HCT116 (cell line): ENCODE results near the gene PYY. TPM values are rescaled to one million over a fixed set of nuclear protein-coding genes. Genes with fewer than 3 reads are reported as not detected.

Experiments used
- ATAC-seq: fragments of 200-7000 bp; cut with Tn5 transposase; 2 replicates; pipeline ENCODE4 v1.9.1; 2020; ENCODE audit warnings: mild to moderate bottlenecking, moderate library complexity
- BruUV-seq: library from RNA; stranded (reverse); fragments of 400-500 nt; replicated peaks from 2 replicates; lab custom pipeline; 2021; lab: Mats Ljungman, UMichigan
- CTCF ChIA-PET: fragments of 300-600 bp; sonication (Branson Sonifier 250); formaldehyde crosslinking; loops from one replicate; lab custom pipeline; 2021; ENCODE audit warnings: antibody characterized with exemption; lab: Charles Lee
- POLR2A ChIA-PET: fragments of 300-600, 350-600 bp; sonication (Branson Sonifier 250); formaldehyde crosslinking; loops from one replicate; lab custom pipeline; 2021; ENCODE audit warnings: antibody characterized with exemption; lab: Charles Lee
- RAD21 ChIA-PET, 2 experiments: fragments of 300-600 bp; sonication (Branson Sonifier 250); formaldehyde crosslinking; loops; one replicate each; lab custom pipeline; 2023; ENCODE audit warnings: low total read pairs in 2 of 2; ENCODE audit not compliant: uncharacterized antibody in 2 of 2, unreplicated experiment in 2 of 2, low non-redundant PET in 1 of 2; lab: Charles Lee
- DNase-seq: peaks from one replicate; pipeline ENCODE4 v3.0.0-alpha.2; 2010; ENCODE audit warnings: low read depth, low spot score
- H2AFZ ChIP-seq: fragments of 200-600 bp; shearing (Covaris generic), sonication (generic); 2 replicates; pipeline ENCODE4 v1.6.1; 2017; ENCODE audit warnings: low read depth, mixed run types, mixed read lengths, antibody characterized with exemption, low read length; ENCODE audit not compliant: poor library complexity, severe bottlenecking
- H3K27ac ChIP-seq: 2 replicates; pipeline ENCODE4 v1.5.1; 2012; ENCODE audit warnings: low read depth, low read length
- H3K27me3 ChIP-seq: fragments of 200-600 bp; sonication (generic); 2 replicates; pipeline ENCODE4 v1.6.1; 2016; ENCODE audit warnings: mixed run types, low read length, mixed read lengths; ENCODE audit not compliant: insufficient read depth
- H3K36me3 ChIP-seq, 2 experiments: fragments of 200-500 bp in 1 of 2; fragments of 200-600 bp in 1 of 2; sonication (Bioruptor generic) in 1 of 2; sonication (generic) in 1 of 2; 2 replicates each; pipeline versions ENCODE4 v1.5.1 to v1.6.1; 2014 to 2016; ENCODE audit warnings: low read length in 2 of 2, inconsistent platforms in 1 of 2, mixed read lengths in 1 of 2, mixed run types in 1 of 2; ENCODE audit not compliant: insufficient read depth in 2 of 2, control insufficient read depth in 1 of 2
- H3K4me1 ChIP-seq, 2 experiments: fragments of 200-600 bp in 1 of 2; sonication (generic) in 1 of 2; 2 replicates each; pipeline versions ENCODE4 v1.5.1 to v1.6.1; 2012 to 2017; ENCODE audit warnings: low read length in 2 of 2, inconsistent platforms in 1 of 2, mild to moderate bottlenecking in 1 of 2, mixed read lengths in 1 of 2, mixed run types in 1 of 2, moderate library complexity in 1 of 2; ENCODE audit not compliant: insufficient read depth in 2 of 2, control insufficient read depth in 1 of 2
- H3K4me2 ChIP-seq: fragments of 200-600 bp; sonication (generic); 2 replicates; pipeline ENCODE4 v1.6.1; 2017; ENCODE audit warnings: mixed run types, low read length, mixed read lengths
- H3K4me3 ChIP-seq, 2 experiments: fragments of 200-600 bp in 1 of 2; sonication (generic) in 1 of 2; replicated peaks in 1 of 2; 2 replicates each; pipeline ENCODE4 v1.5.1; 2011 to 2016; ENCODE audit warnings: low read length in 2 of 2, control low read depth in 1 of 2, low read depth in 1 of 2, mild to moderate bottlenecking in 1 of 2, mixed read lengths in 1 of 2, mixed run types in 1 of 2
- H3K79me2 ChIP-seq: fragments of 200-600 bp; sonication (generic); 2 replicates; pipeline ENCODE4 v1.6.1; 2017; ENCODE audit warnings: mild to moderate bottlenecking, mixed run types, low read length, moderate library complexity, mixed read lengths; ENCODE audit not compliant: insufficient read depth
- H3K9ac ChIP-seq: fragments of 200-600 bp; sonication (generic); 2 replicates; pipeline ENCODE4 v1.6.1; 2016; ENCODE audit warnings: low read length, mixed read lengths
- H3K9me2 ChIP-seq: fragments of 200-600 bp; sonication (generic), shearing (Covaris generic); 2 replicates; pipeline ENCODE4 v1.6.1; 2017; ENCODE audit warnings: mixed run types, mild to moderate bottlenecking, moderate library complexity; ENCODE audit not compliant: insufficient read depth
- H3K9me3 ChIP-seq, 2 experiments: fragments of 200-500 bp in 1 of 2; fragments of 200-600 bp in 1 of 2; sonication (Bioruptor generic) in 1 of 2; sonication (generic) in 1 of 2; 2 replicates each; pipeline ENCODE4 v1.6.1; 2014 to 2017; ENCODE audit warnings: low read length in 2 of 2, mixed read lengths in 2 of 2, inconsistent platforms in 1 of 2, low read depth in 1 of 2, mild to moderate bottlenecking in 1 of 2, mixed run types in 1 of 2, moderate library complexity in 1 of 2; ENCODE audit not compliant: control insufficient read depth in 1 of 2, insufficient read depth in 1 of 2
- H4K20me1 ChIP-seq: fragments of 200-600 bp; sonication (generic), shearing (Covaris generic); 2 replicates; pipeline ENCODE4 v1.6.1; 2017; ENCODE audit warnings: mixed run types, mild to moderate bottlenecking, moderate library complexity; ENCODE audit not compliant: insufficient read depth
- CEBPB ChIP-seq: IDR thresholded peaks from 2 replicates; pipeline ENCODE4 v1.6.1; 2012; ENCODE audit warnings: low read depth
- CTCF ChIP-seq, 3 experiments: fragments of 200-600 bp in 1 of 3; sonication (generic) in 1 of 3; IDR thresholded peaks in 2 of 3; conservative IDR thresholded peaks in 1 of 3; 2 replicates each; pipeline ENCODE4 v1.5.1; 2012 to 2017; ENCODE audit warnings: low read depth in 2 of 3, low read length in 2 of 3, antibody characterized with exemption in 1 of 3, borderline replicate concordance in 1 of 3, control low read depth in 1 of 3, mild to moderate bottlenecking in 1 of 3, mixed read lengths in 1 of 3, mixed run types in 1 of 3, moderate library complexity in 1 of 3; ENCODE audit not compliant: insufficient read depth in 1 of 3
- POLR2AphosphoS5 ChIP-seq: IDR thresholded peaks from 2 replicates; pipeline ENCODE4 v1.6.1; 2011; ENCODE audit warnings: mild to moderate bottlenecking, low read depth, low read length, moderate library complexity
- TCF7L2 ChIP-seq: IDR thresholded peaks from 2 replicates; pipeline ENCODE4 v1.7.0; 2011; ENCODE audit warnings: borderline replicate concordance, inconsistent platforms; ENCODE audit not compliant: insufficient read depth, insufficient read length; ENCODE audit errors: extremely low read depth
- ZBTB33 ChIP-seq: IDR thresholded peaks from 2 replicates; pipeline ENCODE4 v1.6.1; 2011; ENCODE audit warnings: mild to moderate bottlenecking, low read length, moderate library complexity; ENCODE audit not compliant: insufficient replicate concordance; ENCODE audit errors: extremely low read depth
- ZNF274 ChIP-seq: fragments of 200-500 bp; sonication (Bioruptor generic); IDR thresholded peaks from 2 replicates; pipeline ENCODE4 v1.6.1; 2014; ENCODE audit warnings: mild to moderate bottlenecking, low read depth, low read length, inconsistent platforms
- intact Hi-C: fragments of 100-400 bp; cut with micrococcal nuclease; formaldehyde crosslinking; loops from 2 replicates; pipeline ENCODE4 v1.10.0; 2022
- total RNA-seq: library from RNA; stranded (reverse); gene quantifications from one replicate; pipeline ENCODE4 v1.2.1, GENCODE V29; 2021; ENCODE audit not compliant: unreplicated experiment

Gene PYY
- total RNA-seq, 1 experiment from 2014 or later = 0.52 TPM

GRCh38 chr17:43984521-43984920 is 30.8 kb upstream of the PYY start:
- BruUV-seq = no TSS peak
- Histone ChIP-seq H4K20me1 (no peaks in the 10 kb centered on the region), H3K9ac (no peak overlapping the region), H3K9me3 (no peaks in the 10 kb centered on the region), H3K9me2 (no peaks in the 10 kb centered on the region), H3K79me2 (no peaks in the 10 kb centered on the region), H3K4me3 (no peak overlapping the region), H3K4me1 (no peaks in the 10 kb centered on the region), H2AFZ (no peak overlapping the region), H3K36me3 (no peaks in the 10 kb centered on the region), H3K4me2 (no peak overlapping the region), H3K27ac (no peak overlapping the region), H3K27me3 (no peaks in the 10 kb centered on the region)
- intact Hi-C loops = no loop called here
- ChIA-PET RAD21 (no interaction called here), POLR2A (no interaction called here), CTCF (no interaction called here)
- ATAC-seq = no peak
- TF ChIP-seq CTCF (IDR thresholded peaks at IDR 0.05 in 2 of 3, conservative IDR thresholded peaks at IDR 0.05 in 1 of 3; ENCODE audit: borderline replicate concordance in 1 of 3, insufficient read depth in 1 of 3, low read depth in 2 of 3, low read length in 2 of 3) = no peak
- no peak for TF ChIP-seq TCF7L2
- TF ChIP-seq ZBTB33 = no peak
- TF ChIP-seq CEBPB = no peak
- no peak for TF ChIP-seq ZNF274
- no peak for TF ChIP-seq POLR2AphosphoS5
- no peak for DNase-seq
